ENCODE data around the gene TYMS. TPM values are rescaled to one million over a fixed set of nuclear protein-coding genes. Genes with fewer than 3 reads are reported as not detected.

TYMS gene
- total RNA-seq: 7.4 and 8.0 TPM in 2 replicates

DNA sequence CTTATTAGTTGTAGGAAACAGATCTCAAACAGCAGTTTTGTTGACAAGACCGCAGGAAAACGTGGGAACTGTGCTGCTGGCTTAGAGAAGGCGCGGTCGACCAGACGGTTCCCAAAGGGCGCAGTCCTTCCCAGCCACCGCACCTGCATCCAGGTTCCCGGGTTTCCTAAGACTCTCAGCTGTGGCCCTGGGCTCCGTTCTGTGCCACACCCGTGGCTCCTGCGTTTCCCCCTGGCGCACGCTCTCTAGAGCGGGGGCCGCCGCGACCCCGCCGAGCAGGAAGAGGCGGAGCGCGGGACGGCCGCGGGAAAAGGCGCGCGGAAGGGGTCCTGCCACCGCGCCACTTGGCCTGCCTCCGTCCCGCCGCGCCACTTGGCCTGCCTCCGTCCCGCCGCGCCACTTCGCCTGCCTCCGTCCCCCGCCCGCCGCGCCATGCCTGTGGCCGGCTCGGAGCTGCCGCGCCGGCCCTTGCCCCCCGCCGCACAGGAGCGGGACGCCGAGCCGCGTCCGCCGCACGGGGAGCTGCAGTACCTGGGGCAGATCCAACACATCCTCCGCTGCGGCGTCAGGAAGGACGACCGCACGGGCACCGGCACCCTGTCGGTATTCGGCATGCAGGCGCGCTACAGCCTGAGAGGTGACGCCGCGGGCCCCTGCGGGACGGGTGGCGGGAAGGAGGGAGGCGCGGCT, at the start of gene TYMS:
Gene TYMS, plus strand, starts transcription at position 343 of the 690 bp plus-strand sequence. Its CDS starts 90 bp downstream, at position 433.

DNA sequence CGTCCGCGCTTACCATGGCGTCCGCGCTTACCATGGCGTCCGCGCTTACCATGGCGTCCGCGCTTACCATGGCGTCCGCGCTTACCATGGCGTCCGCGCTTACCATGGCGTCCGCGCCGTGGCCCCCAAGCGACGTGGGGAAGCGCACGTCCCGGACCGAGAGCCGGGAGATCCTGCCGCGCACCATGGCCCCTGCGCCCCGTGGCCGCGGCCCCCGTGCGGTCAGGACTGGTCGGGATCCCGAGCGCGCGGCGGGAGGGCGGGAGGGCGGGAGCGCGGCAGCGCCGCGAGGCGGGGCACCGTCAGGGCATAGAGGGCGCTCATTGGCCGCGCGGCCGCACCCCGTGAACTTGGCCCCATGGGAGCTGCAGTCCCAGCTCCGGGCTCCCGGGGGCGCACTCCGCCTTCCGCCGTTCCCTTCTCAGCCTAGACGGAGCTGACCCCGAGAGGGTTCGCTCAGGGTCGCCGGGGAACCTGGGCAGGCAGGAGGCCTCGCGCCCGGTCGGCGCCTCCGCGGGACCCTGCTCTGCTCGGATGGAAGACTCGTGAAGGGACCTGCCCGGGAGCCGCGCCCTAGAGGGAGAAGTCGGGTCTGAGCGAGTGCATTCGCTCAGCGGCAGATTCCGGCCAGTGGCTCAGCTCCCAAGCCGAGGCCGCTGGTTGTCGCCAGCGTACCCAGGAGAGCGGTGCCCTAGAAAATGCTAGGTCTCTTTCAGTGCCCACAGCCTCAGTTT, 55.1 kb downstream of the TYMS start, which contains the start of gene ENOSF1:
Gene ENOSF1, minus strand, starts transcription at position 230 of the 734 bp plus-strand sequence. Its CDS starts 43 bp downstream, at position 187.

Other genes starting within 250 kb of the TYMS start
- gene COLEC12, start 157.0 kb upstream of the TYMS start, total RNA-seq: 29.0 and 79.5 TPM in 2 replicates
- gene CETN1, start 77.3 kb upstream of the TYMS start, total RNA-seq: not detected in 2 replicates
- gene CLUL1, start 60.7 kb upstream of the TYMS start, total RNA-seq: under 0.01 and 0.65 TPM in 2 replicates
- 26.6 and 37.4 TPM in 2 replicates for gene ENOSF1, start 55.0 kb downstream of the TYMS start, total RNA-seq
- 55.2 and 68.6 TPM in 2 replicates for gene YES1, start 154.6 kb downstream of the TYMS start, total RNA-seq
- not detected in 2 replicates for gene ADCYAP1, start 247.2 kb downstream of the TYMS start, total RNA-seq